A673 (cell line): Measurements from ENCODE around the gene TRABD2A. TPM values are rescaled to one million over a fixed set of nuclear protein-coding genes. Genes with fewer than 3 reads are reported as not detected.

Experiments
- Bru-seq: library from RNA; stranded (reverse); fragments of 400-500 nt; gene quantifications from one replicate; lab custom pipeline; 2021; lab: Mats Ljungman, UMichigan
- BruChase-seq, 2 experiments: library from RNA; stranded (reverse); fragments of 400-500 nt; gene quantifications; one replicate each; lab custom pipeline; 2021; lab: Mats Ljungman, UMichigan
- BruUV-seq: library from RNA; stranded (reverse); fragments of 400-500 nt; replicated peaks from 2 replicates; lab custom pipeline; 2021; lab: Mats Ljungman, UMichigan
- CTCF ChIA-PET: fragments of 300-600 bp; sonication (Branson Sonifier 250); formaldehyde crosslinking; loops from one replicate; lab custom pipeline; 2022; ENCODE audit warnings: antibody characterized with exemption; lab: Charles Lee
- POLR2A ChIA-PET: fragments of 300-600 bp; sonication (Branson Sonifier 250); formaldehyde crosslinking; loops from one replicate; lab custom pipeline; 2022; ENCODE audit warnings: antibody characterized with exemption; ENCODE audit not compliant: low non-redundant PET; lab: Charles Lee
- DNase-seq: peaks from one replicate; pipeline ENCODE4 v3.0.0-alpha.2; 2015; ENCODE audit warnings: low spot score
- H3K27ac ChIP-seq: fragments of 200-600 bp; sonication (generic); 2 replicates; pipeline ENCODE4 v1.5.1; 2016; ENCODE audit warnings: mixed run types, low read depth, mild to moderate bottlenecking, mixed read lengths, antibody characterized with exemption, low read length; ENCODE audit not compliant: poor library complexity, severe bottlenecking
- H3K27me3 ChIP-seq: fragments of 200-600 bp; sonication (generic); replicated peaks from 2 replicates; pipeline ENCODE4 v1.6.1; 2017; ENCODE audit warnings: mixed run types, low read depth, mild to moderate bottlenecking, mixed read lengths, antibody characterized with exemption, low read length; ENCODE audit not compliant: insufficient read depth, poor library complexity
- H3K36me3 ChIP-seq: fragments of 200-600 bp; sonication (generic); 2 replicates; pipeline ENCODE4 v1.6.1; 2016; ENCODE audit warnings: mixed run types, mild to moderate bottlenecking, mixed read lengths, antibody characterized with exemption, low read length; ENCODE audit not compliant: insufficient read depth, poor library complexity, severe bottlenecking
- H3K4me1 ChIP-seq: fragments of 200-600 bp; sonication (generic); 2 replicates; pipeline ENCODE4 v1.6.1; 2017; ENCODE audit warnings: mixed run types, mild to moderate bottlenecking, mixed read lengths, antibody characterized with exemption, low read length; ENCODE audit not compliant: insufficient read depth, poor library complexity, severe bottlenecking
- H3K4me3 ChIP-seq: fragments of 200-600 bp; sonication (generic); 2 replicates; pipeline ENCODE4 v1.5.1; 2016; ENCODE audit warnings: low read depth, mixed run types, mild to moderate bottlenecking, mixed read lengths, low read length; ENCODE audit not compliant: poor library complexity, severe bottlenecking
- H3K9me3 ChIP-seq: fragments of 200-600 bp; sonication (generic); 2 replicates; pipeline ENCODE4 v1.6.1; 2016; ENCODE audit warnings: mixed run types, low read depth, mild to moderate bottlenecking, mixed read lengths, antibody characterized with exemption, low read length; ENCODE audit not compliant: poor library complexity, severe bottlenecking
- CTCF ChIP-seq: fragments of 300-800, 200-600 bp; sonication (generic); conservative IDR thresholded peaks from 2 replicates; pipeline ENCODE4 v1.5.1; 2017; ENCODE audit warnings: low read depth, mild to moderate bottlenecking, antibody characterized with exemption, low read length, moderate library complexity, mixed read lengths
- EZH2 ChIP-seq: fragments of 200-600 bp; sonication (generic); IDR thresholded peaks from 2 replicates; pipeline ENCODE4 v1.6.1; 2017; ENCODE audit warnings: borderline replicate concordance, low read depth, mild to moderate bottlenecking, mixed read lengths, antibody characterized with exemption, low read length; ENCODE audit not compliant: poor library complexity, severe bottlenecking
- intact Hi-C: fragments of 100-400 bp; cut with micrococcal nuclease; formaldehyde crosslinking; loops from one replicate; pipeline ENCODE4 v1.10.0; 2022; ENCODE audit not compliant: unreplicated experiment
- long read RNA-seq: library from polyadenylated mRNA; stranded (forward); transcript quantifications from one replicate; pipeline ENCODE4 v2.0.0, GENCODE V29; 2022
- total RNA-seq: library from RNA; stranded (reverse); gene quantifications from 2 replicates; pipeline ENCODE4 v1.2.3, GENCODE V29; 2021

TRABD2A gene
- total RNA-seq: 0.46 and 0.67 TPM in 2 replicates
- Bru-seq, nascent RNA: percentile 15 among the genes with signal in this experiment
- percentile 15 among the genes with signal in this experiment for BruChase-seq, experiment 1, labeled RNA remaining after a 2-hour chase
- BruChase-seq, experiment 2, labeled RNA remaining after a 6-hour chase: percentile 19 among the genes with signal in this experiment
- long read RNA-seq: 0 reads

GRCh38 chr2:84880645-84881521, at the start of gene TRABD2A:
Gene TRABD2A (minus strand): TSS chr2:84881084. CDS start chr2:84881039, 45 bp downstream.
- H3K9me3 ChIP-seq: no peaks in the 10 kb centered on the region
- CTCF ChIA-PET: no interaction called here
- peaks cover 18% of the 10 kb centered on the region for H3K4me1 ChIP-seq
- H3K27me3 ChIP-seq: peaks cover 69% of the 10 kb centered on the region
- TF ChIP-seq EZH2: peak; percentile 93
- TF ChIP-seq CTCF: no peak
- no peaks in the 10 kb centered on the region for H3K36me3 ChIP-seq
- DNase-seq: peak; percentile 29
- intact Hi-C loops: loop anchor here (5.0 kb wide), 1 partner anchor 389 kb away; no protein-coding TSS in a partner anchor
- BruUV-seq: no TSS peak
- POLR2A ChIA-PET: no interaction called here
- peak within 1 kb of the TSS; percentile 39 for H3K4me3 ChIP-seq
- H3K27ac ChIP-seq: no peak within 1 kb of the TSS

GRCh38 chr2:84927275-84927627, 46.4 kb upstream of the TRABD2A start:
- DNase-seq: no peak
- Histone ChIP-seq H3K36me3 (no peaks in the 10 kb centered on the region), H3K27ac (no peak overlapping the region), H3K27me3 (no peaks in the 10 kb centered on the region), H3K9me3 (no peaks in the 10 kb centered on the region), H3K4me1 (peaks cover 18% of the 10 kb centered on the region), H3K4me3 (peak overlapping the region; percentile 53)
- TF ChIP-seq CTCF (no peak), EZH2 (no peak)
- POLR2A ChIA-PET: no interaction called here
- intact Hi-C loops: loop anchor here (1.0 to 5.0 kb wide), 4 partner anchors 45 to 430 kb away; partner anchors contain the start of gene TCF7L1
- CTCF ChIA-PET: no interaction called here
- BruUV-seq: no TSS peak

GRCh38 chr2:84925724-84926376, 45.0 kb upstream of the TRABD2A start:
- H3K4me1 ChIP-seq: peaks cover 18% of the 10 kb centered on the region
- ChIA-PET POLR2A (interaction anchor here (0.5 to 0.8 kb wide), 2 partner anchors 20 to 276 kb away, joined by 3 to 5 read pairs; partner anchors contain the start of gene TMSB10), CTCF (interaction anchor here (0.6 to 1.3 kb wide), 9 partner anchors 15 to 973 kb away, joined by 3 to 14 read pairs (median 4); partner anchors contain the start of gene TMSB10)
- H3K4me3 ChIP-seq: peak overlapping the region; percentile 53
- H3K9me3 ChIP-seq: no peaks in the 10 kb centered on the region
- no peaks in the 10 kb centered on the region for H3K27me3 ChIP-seq
- no TSS peak for BruUV-seq
- DNase-seq: peak; percentile 97
- no peaks in the 10 kb centered on the region for H3K36me3 ChIP-seq
- intact Hi-C loops: loop anchor here (1.0 to 5.0 kb wide), 5 partner anchors 21 to 429 kb away; partner anchors contain the start of genes TCF7L1 and TMSB10
- TF ChIP-seq EZH2: no peak
- peak; percentile 95 for TF ChIP-seq CTCF
- peak overlapping the region; percentile 62 for H3K27ac ChIP-seq
